ENCODE results near the gene CUEDC1.

DNA sequence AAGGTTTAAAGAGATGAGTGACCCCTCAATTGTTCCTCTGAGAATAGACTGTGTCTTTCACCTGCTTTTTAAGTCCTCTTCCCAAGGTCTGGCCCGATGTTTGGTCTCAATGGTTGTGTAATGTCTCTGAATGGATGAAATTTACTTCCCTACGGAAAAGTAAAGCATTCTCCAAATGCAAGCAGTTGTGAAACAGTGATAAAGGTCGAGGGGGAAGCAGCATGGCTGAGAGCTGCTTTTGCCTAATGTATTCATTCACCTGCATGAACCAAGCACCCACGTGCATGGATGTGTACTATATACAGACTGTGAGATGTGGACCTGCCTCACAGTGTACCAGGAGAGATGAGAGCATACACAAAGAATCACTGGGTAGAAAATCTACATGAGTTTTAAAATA, 116.8 kb downstream of the CUEDC1 start:
- TF ChIP-seq EZH2phosphoT487 (IDR thresholded peaks at IDR 0.05; ENCODE audit: low read length) (no peak), CTCF (IDR thresholded peaks at IDR 0.05; ENCODE audit: low read length) (no peak)

Data from MM.1S (cell line).